ENCODE data around the gene RAB4B. TPM values are rescaled to one million over a fixed set of nuclear protein-coding genes. Genes with fewer than 3 reads are reported as not detected.

The RAB4B gene
- total RNA-seq, 1 donor from 2014 or later = 12.9 TPM

DNA sequence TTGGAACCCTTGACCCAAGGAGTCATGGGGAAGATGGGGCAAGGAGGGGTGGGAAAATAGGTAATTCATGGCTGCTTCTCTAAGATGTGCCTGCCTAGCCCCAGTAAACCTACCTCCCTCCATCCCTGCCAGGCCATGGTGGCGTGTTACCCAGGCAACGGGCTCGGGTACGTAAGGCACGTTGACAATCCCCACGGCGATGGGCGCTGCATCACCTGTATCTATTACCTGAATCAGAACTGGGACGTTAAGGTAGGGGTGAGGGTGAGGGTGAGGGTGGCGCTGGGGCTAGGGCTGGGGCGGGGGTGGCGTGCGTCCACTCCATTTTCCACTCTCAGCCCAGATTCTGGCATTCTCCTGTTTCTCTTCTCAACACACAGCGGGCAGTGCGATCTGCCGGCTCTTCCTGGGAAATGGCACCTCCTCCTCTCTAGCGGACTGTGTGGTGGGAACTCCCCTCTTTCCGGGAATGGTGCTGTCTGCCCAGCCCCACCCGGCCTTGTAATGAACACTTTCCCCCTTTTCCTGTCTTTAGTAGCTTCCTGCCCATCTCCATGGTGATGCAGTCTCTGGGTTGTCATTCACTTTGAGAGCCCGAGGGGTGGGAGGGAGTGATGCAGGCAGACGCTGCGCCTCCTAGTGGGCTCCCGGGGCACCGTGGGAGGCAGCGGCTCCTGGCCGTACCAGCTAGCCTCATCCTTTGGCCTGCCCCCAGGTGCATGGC lies 28.5 kb downstream of the RAB4B start:
- Histone ChIP-seq H4K20me1 (ENCODE audit: low read depth) (peaks cover 86% of the 10 kb centered on the region), H3K36me3 (no peaks in the 10 kb centered on the region), H3K79me2 (ENCODE audit: low read depth) (peaks cover 63% of the 10 kb centered on the region), H3K27ac (peak overlapping the region; percentile 61), H3K9ac (no peak overlapping the region), H3K9me3 (ENCODE audit: low read depth) (no peaks in the 10 kb centered on the region), H2AFZ (replicated peaks) (no peak overlapping the region), H3K4me1 (peaks cover 27% of the 10 kb centered on the region), H3K4me2 (peak overlapping the region; percentile 80), H3K4me3 (peak overlapping the region; percentile 33), H3K27me3 (peaks cover 2% of the 10 kb centered on the region), H3F3A (ENCODE audit: low read depth) (peaks cover 41% of the 10 kb centered on the region)
- DNase-seq (ENCODE audit: low spot score) = peak; percentile 97
- peaks cover 70% of the 10 kb centered on the region for H3K4me1 Mint-ChIP-seq
- H3K36me3 Mint-ChIP-seq = peaks cover 18% of the 10 kb centered on the region
- no peak for TF ChIP-seq EZH2 (IDR thresholded peaks at IDR 0.05)
- TF ChIP-seq, protein P1, sequence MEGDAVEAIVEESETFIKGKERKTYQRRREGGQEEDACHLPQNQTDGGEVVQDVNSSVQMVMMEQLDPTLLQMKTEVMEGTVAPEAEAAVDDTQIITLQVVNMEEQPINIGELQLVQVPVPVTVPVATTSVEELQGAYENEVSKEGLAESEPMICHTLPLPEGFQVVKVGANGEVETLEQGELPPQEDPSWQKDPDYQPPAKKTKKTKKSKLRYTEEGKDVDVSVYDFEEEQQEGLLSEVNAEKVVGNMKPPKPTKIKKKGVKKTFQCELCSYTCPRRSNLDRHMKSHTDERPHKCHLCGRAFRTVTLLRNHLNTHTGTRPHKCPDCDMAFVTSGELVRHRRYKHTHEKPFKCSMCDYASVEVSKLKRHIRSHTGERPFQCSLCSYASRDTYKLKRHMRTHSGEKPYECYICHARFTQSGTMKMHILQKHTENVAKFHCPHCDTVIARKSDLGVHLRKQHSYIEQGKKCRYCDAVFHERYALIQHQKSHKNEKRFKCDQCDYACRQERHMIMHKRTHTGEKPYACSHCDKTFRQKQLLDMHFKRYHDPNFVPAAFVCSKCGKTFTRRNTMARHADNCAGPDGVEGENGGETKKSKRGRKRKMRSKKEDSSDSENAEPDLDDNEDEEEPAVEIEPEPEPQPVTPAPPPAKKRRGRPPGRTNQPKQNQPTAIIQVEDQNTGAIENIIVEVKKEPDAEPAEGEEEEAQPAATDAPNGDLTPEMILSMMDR (IDR thresholded peaks at IDR 0.05) = peak; percentile 93
- peak overlapping the region; percentile 81 for H3K4me3 Mint-ChIP-seq
- peaks cover 14% of the 10 kb centered on the region for H3K27me3 Mint-ChIP-seq (ENCODE audit: insufficient read depth, low read depth)
- H3K27ac Mint-ChIP-seq = peak overlapping the region; percentile 51
- H3K9me3 Mint-ChIP-seq = no peaks in the 10 kb centered on the region

DNA sequence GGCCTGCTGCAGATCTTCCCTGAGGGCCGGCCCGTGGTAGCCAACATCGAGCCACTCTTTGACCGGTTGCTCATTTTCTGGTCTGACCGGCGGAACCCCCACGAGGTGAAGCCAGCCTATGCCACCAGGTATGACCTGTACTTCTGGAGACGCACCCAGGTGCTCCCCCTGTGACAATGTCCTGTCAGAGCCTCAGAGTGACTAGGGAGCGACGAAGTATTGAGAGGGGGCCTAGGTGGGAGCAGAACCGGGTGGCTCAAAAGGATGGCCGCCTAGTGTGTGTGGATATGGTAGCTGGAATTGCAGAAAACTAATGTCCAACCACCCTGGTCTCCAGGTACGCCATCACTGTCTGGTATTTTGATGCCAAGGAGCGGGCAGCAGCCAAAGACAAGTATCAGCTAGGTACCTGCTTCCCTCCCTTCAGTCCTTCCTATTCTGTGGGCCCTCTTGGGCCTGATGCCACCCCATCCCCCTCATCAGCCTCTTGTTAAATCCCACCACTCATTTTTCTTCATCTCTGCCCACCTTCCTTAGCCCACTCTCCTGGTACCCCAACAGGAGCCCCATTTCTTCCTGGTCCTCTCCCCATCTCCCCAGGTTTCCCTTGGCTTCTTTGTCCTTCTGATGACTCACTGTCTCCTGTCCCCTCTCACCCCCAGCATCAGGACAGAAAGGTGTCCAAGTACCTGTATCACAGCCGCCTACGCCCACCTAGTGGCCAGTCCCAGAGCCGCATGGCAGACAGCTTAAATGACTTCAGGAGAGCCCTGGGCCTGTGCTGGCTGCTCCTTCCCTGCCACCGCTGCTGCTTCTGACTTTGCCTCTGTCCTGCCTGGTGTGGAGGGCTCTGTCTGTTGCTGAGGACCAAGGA lies 29.3 kb downstream of the RAB4B start:
- Histone ChIP-seq H4K20me1 (ENCODE audit: low read depth) (peaks cover 78% of the 10 kb centered on the region), H3K27ac (no peak overlapping the region), H3K27me3 (peaks cover 10% of the 10 kb centered on the region), H3K9me3 (ENCODE audit: low read depth) (no peaks in the 10 kb centered on the region), H3K4me2 (peak overlapping the region; percentile 36), H3K4me3 (no peak overlapping the region), H3K4me1 (peaks cover 30% of the 10 kb centered on the region), H3K36me3 (no peaks in the 10 kb centered on the region), H3F3A (ENCODE audit: low read depth) (peaks cover 44% of the 10 kb centered on the region), H3K79me2 (ENCODE audit: low read depth) (peaks cover 55% of the 10 kb centered on the region), H2AFZ (replicated peaks) (no peak overlapping the region), H3K9ac (no peak overlapping the region)
- H3K4me1 Mint-ChIP-seq = peaks cover 69% of the 10 kb centered on the region
- H3K9me3 Mint-ChIP-seq = no peaks in the 10 kb centered on the region
- H3K27ac Mint-ChIP-seq = no peak overlapping the region
- peaks cover 16% of the 10 kb centered on the region for H3K36me3 Mint-ChIP-seq
- TF ChIP-seq, protein P1 (IDR thresholded peaks at IDR 0.05) = peak; percentile 44
- TF ChIP-seq EZH2phosphoT487 (IDR thresholded peaks at IDR 0.05) (no peak), EZH2 (IDR thresholded peaks at IDR 0.05) (no peak)
- peak overlapping the region; percentile 81 for H3K4me3 Mint-ChIP-seq
- H3K27me3 Mint-ChIP-seq (ENCODE audit: insufficient read depth, low read depth) = peaks cover 16% of the 10 kb centered on the region
- peak; percentile 51 for DNase-seq (ENCODE audit: low spot score)

DNA sequence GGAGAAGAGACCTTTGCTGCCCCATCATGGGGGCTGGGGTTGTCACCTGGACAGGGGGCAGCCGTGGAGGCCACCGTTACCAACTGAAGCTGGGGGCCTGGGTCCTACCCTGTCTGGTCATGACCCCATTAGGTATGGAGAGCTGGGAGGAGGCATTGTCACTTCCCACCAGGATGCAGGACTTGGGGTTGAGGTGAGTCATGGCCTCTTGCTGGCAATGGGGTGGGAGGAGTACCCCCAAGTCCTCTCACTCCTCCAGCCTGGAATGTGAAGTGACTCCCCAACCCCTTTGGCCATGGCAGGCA lies 29.9 kb downstream of the RAB4B start:
- Mint-ChIP-seq H3K4me3 (no peak overlapping the region), H3K4me1 (peaks cover 69% of the 10 kb centered on the region), H3K27ac (no peak overlapping the region), H3K9me3 (no peaks in the 10 kb centered on the region), H3K36me3 (peaks cover 15% of the 10 kb centered on the region), H3K27me3 (ENCODE audit: insufficient read depth, low read depth) (peaks cover 15% of the 10 kb centered on the region)
- H3K27ac ChIP-seq = no peak overlapping the region
- no peaks in the 10 kb centered on the region for H3K9me3 ChIP-seq (ENCODE audit: low read depth)
- peaks cover 72% of the 10 kb centered on the region for H4K20me1 ChIP-seq (ENCODE audit: low read depth)
- H2AFZ ChIP-seq (replicated peaks) = no peak overlapping the region
- peaks cover 26% of the 10 kb centered on the region for H3K4me1 ChIP-seq
- no peaks in the 10 kb centered on the region for H3K36me3 ChIP-seq
- DNase-seq (ENCODE audit: low spot score) = no peak
- no peak overlapping the region for H3K9ac ChIP-seq
- TF ChIP-seq, protein P1 (IDR thresholded peaks at IDR 0.05) = no peak
- no peak for TF ChIP-seq EZH2 (IDR thresholded peaks at IDR 0.05)
- no peak for TF ChIP-seq EZH2phosphoT487 (IDR thresholded peaks at IDR 0.05)
- H3F3A ChIP-seq (ENCODE audit: low read depth) = peaks cover 44% of the 10 kb centered on the region
- H3K4me3 ChIP-seq = no peak overlapping the region
- no peak overlapping the region for H3K4me2 ChIP-seq
- H3K27me3 ChIP-seq = peaks cover 16% of the 10 kb centered on the region
- H3K79me2 ChIP-seq (ENCODE audit: low read depth) = peaks cover 49% of the 10 kb centered on the region

Data from neural progenitor cell (in vitro differentiated cells).